Measurements from ENCODE around the gene SLC24A3. TPM values are rescaled to one million over a fixed set of nuclear protein-coding genes. Genes with fewer than 3 reads are reported as not detected.

The SLC24A3 gene
- total RNA-seq, 6 experiments from 2014 or later = not detected

DNA sequence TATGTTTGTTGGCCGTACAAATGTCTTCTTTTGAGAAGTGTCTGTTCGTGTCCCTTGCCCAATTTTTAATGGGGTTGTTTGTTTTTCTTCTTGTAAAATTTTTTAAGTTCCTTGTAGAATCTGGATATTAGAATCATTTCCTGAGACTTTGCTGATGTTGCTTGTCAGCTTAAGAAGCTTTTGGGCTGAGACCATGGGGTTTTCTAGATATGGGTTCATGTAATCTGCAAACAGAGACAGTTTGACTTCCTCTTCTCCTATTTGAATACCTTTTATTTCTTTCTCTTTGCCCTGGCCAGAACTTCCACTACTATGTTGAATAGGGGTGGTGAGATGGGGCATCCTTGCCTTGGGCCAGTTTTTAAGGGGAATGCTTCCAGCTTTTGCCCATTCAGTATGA is 82.6 kb downstream of the SLC24A3 start:
- Mint-ChIP-seq H3K4me3 (no peak overlapping the region), H3K9me3 (peaks cover 29% of the 10 kb centered on the region), H3K27me3 (ENCODE audit: insufficient read depth) (no peaks in the 10 kb centered on the region), H3K36me3 (ENCODE audit: low read depth) (no peaks in the 10 kb centered on the region), H3K4me1 (ENCODE audit: low read depth) (no peaks in the 10 kb centered on the region), H3K27ac (no peak overlapping the region)
- no peak for DNase-seq
- TF ChIP-seq, protein P1, sequence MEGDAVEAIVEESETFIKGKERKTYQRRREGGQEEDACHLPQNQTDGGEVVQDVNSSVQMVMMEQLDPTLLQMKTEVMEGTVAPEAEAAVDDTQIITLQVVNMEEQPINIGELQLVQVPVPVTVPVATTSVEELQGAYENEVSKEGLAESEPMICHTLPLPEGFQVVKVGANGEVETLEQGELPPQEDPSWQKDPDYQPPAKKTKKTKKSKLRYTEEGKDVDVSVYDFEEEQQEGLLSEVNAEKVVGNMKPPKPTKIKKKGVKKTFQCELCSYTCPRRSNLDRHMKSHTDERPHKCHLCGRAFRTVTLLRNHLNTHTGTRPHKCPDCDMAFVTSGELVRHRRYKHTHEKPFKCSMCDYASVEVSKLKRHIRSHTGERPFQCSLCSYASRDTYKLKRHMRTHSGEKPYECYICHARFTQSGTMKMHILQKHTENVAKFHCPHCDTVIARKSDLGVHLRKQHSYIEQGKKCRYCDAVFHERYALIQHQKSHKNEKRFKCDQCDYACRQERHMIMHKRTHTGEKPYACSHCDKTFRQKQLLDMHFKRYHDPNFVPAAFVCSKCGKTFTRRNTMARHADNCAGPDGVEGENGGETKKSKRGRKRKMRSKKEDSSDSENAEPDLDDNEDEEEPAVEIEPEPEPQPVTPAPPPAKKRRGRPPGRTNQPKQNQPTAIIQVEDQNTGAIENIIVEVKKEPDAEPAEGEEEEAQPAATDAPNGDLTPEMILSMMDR (IDR thresholded peaks at IDR 0.05) = no peak

DNA sequence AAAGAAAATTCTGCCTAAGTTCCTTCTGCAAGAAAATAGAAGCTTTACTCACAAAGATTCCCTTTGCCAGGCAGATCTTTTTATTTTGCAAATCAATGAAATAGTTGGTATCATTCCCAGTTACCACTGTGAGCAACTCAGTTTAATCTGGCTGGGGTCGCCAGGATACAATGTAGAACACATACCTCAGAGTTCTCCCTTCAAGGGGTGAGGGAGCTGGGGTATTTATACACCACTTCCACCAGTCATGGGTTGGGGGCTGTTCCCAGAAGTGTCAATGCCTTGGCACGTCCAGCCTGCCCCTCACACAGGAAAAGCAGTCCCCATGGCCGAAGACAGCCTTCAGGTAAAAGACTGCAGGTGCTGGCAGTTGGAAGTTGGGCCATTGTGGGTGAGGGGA is 86.2 kb downstream of the SLC24A3 start:
- H3K27ac Mint-ChIP-seq = no peak overlapping the region
- H3K27me3 Mint-ChIP-seq (ENCODE audit: insufficient read depth) = no peaks in the 10 kb centered on the region
- no peaks in the 10 kb centered on the region for H3K36me3 Mint-ChIP-seq (ENCODE audit: low read depth)
- peaks cover 27% of the 10 kb centered on the region for H3K9me3 Mint-ChIP-seq
- TF ChIP-seq, protein P1 (IDR thresholded peaks at IDR 0.05) = no peak
- no peak for DNase-seq
- no peaks in the 10 kb centered on the region for H3K4me1 Mint-ChIP-seq (ENCODE audit: low read depth)
- no peak overlapping the region for H3K4me3 Mint-ChIP-seq

DNA sequence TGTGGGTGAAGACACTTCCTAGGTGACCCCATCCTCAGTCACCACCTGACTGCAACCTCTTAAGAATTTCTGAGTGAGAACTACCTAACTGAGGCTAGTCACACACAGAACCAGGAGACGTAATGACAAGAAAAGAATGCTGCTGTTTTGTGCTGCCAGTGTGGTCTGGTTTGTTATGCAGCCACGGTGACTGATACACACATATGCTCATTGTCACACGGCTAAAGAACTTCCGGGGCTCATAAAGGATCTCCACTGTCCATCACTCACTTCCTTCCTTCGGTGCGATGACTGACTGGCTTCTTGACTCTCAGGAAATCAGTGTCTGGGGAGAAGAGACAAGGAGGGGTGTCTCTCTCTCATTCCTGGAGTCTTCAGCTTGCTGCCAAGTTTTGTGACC is 88.0 kb downstream of the SLC24A3 start:
- Mint-ChIP-seq H3K27ac (no peak overlapping the region), H3K27me3 (ENCODE audit: insufficient read depth) (no peaks in the 10 kb centered on the region), H3K4me1 (ENCODE audit: low read depth) (no peaks in the 10 kb centered on the region), H3K9me3 (peaks cover 32% of the 10 kb centered on the region), H3K36me3 (ENCODE audit: low read depth) (no peaks in the 10 kb centered on the region), H3K4me3 (no peak overlapping the region)
- TF ChIP-seq, protein P1 (IDR thresholded peaks at IDR 0.05) = no peak
- DNase-seq = no peak

DNA sequence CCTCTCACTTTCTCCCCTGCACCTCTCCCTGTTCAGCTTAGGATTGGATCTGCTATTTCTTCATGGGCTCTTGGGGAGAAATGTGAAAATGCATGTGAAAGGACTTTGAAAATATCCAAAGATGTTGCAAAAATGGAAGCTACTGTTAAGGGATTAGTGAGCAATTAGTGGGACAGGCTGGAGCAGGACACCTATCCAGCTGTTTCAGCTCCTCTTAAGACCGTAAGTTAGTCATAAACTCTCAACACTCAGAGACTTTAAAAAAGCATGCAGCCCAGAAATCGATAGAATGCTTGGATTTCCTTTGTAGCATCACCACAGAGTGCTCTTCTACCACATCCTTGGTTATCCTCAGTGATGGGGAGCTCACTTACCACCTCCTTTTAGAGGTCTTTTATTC is 88.7 kb downstream of the SLC24A3 start:
- Mint-ChIP-seq H3K36me3 (ENCODE audit: low read depth) (no peaks in the 10 kb centered on the region), H3K9me3 (peaks cover 34% of the 10 kb centered on the region), H3K27ac (no peak overlapping the region), H3K4me3 (no peak overlapping the region), H3K4me1 (ENCODE audit: low read depth) (no peaks in the 10 kb centered on the region), H3K27me3 (ENCODE audit: insufficient read depth) (no peaks in the 10 kb centered on the region)
- no peak for DNase-seq
- TF ChIP-seq, protein P1 (IDR thresholded peaks at IDR 0.05) = no peak

DNA sequence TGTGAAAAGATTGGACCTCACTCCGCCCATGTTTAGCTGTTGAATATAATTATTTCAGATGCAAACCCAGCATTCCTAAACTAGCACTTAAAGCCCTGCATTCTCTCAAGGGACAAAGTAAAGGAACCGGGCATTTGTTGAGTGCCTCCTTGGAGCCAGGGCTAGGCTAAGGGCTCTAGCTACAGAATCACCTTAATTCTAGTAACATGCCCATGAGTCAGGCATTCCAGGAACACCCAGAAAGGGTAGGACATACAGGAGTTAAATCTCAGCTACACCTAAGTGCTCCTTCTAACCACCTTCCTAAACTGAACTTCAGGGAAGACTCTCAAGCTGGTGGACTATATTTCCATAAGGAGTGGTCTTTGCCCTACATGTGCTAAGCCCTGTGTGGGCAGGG is 89.4 kb downstream of the SLC24A3 start:
- Mint-ChIP-seq H3K9me3 (peaks cover 38% of the 10 kb centered on the region), H3K27me3 (ENCODE audit: insufficient read depth) (no peaks in the 10 kb centered on the region)

More for the DNA sequence above, 89.4 kb downstream of the SLC24A3 start:
- Mint-ChIP-seq H3K4me3 (no peak overlapping the region), H3K27ac (no peak overlapping the region), H3K36me3 (ENCODE audit: low read depth) (no peaks in the 10 kb centered on the region), H3K4me1 (ENCODE audit: low read depth) (no peaks in the 10 kb centered on the region)
- TF ChIP-seq, protein P1 (IDR thresholded peaks at IDR 0.05) = no peak
- DNase-seq = no peak
